Activated B cell treated with CpG ODN at 0.5 μM for 24 hours (primary cell): ENCODE data around the gene TMEM95. TPM values are rescaled to one million over a fixed set of nuclear protein-coding genes. Genes with fewer than 3 reads are reported as not detected.

ENCODE experiments used
- ATAC-seq: fragments of 200-7000 bp; cut with Tn5 transposase; one replicate; pipeline ENCODE4 v1.10.0; 2021; ENCODE audit warnings: low read depth, mild to moderate bottlenecking, moderate library complexity
- CTCF ChIA-PET: fragments of 350-600 bp; sonication (Branson Sonifier 250); formaldehyde crosslinking; loops from one replicate; lab custom pipeline; 2021; ENCODE audit warnings: antibody characterized with exemption; lab: Charles Lee
- POLR2A ChIA-PET: fragments of 350-600 bp; sonication (Branson Sonifier 250); formaldehyde crosslinking; loops from one replicate; lab custom pipeline; 2021; ENCODE audit warnings: antibody characterized with exemption; lab: Charles Lee
- DNase-seq: peaks from one replicate; pipeline ENCODE4 v3.0.0; 2022
- H3K27ac Mint-ChIP-seq: one replicate; pipeline ENCODE4 v1.8.0; 2020; ENCODE audit warnings: mixed read lengths
- H3K27me3 Mint-ChIP-seq: one replicate; pipeline ENCODE4 v1.8.0; 2021; ENCODE audit warnings: mixed read lengths
- H3K36me3 Mint-ChIP-seq: one replicate; pipeline ENCODE4 v1.8.0; 2021; ENCODE audit warnings: low read depth, mixed read lengths
- H3K4me1 Mint-ChIP-seq: one replicate; pipeline ENCODE4 v1.8.0; 2021; ENCODE audit warnings: mixed read lengths
- H3K4me3 Mint-ChIP-seq: one replicate; pipeline ENCODE4 v1.8.0; 2020; ENCODE audit warnings: mild to moderate bottlenecking, mixed read lengths
- H3K9me3 Mint-ChIP-seq: one replicate; pipeline ENCODE4 v1.8.0; 2020; ENCODE audit warnings: mixed read lengths
- CTCF ChIP-seq: fragments of 200-600 bp; IDR thresholded peaks from one replicate; pipeline ENCODE4 v1.8.0; 2022; ENCODE audit warnings: antibody characterized with exemption, mild to moderate bottlenecking
- intact Hi-C: fragments of 100-400 bp; cut with micrococcal nuclease; formaldehyde crosslinking; loops from one replicate; pipeline ENCODE4 v1.15.1; 2024
- total RNA-seq: library from RNA; stranded (reverse); gene quantifications from 2 replicates; pipeline ENCODE4 v1.2.3, GENCODE V29; 2022

TMEM95 gene
- total RNA-seq, 1 donor from 2014 or later = not detected

DNA sequence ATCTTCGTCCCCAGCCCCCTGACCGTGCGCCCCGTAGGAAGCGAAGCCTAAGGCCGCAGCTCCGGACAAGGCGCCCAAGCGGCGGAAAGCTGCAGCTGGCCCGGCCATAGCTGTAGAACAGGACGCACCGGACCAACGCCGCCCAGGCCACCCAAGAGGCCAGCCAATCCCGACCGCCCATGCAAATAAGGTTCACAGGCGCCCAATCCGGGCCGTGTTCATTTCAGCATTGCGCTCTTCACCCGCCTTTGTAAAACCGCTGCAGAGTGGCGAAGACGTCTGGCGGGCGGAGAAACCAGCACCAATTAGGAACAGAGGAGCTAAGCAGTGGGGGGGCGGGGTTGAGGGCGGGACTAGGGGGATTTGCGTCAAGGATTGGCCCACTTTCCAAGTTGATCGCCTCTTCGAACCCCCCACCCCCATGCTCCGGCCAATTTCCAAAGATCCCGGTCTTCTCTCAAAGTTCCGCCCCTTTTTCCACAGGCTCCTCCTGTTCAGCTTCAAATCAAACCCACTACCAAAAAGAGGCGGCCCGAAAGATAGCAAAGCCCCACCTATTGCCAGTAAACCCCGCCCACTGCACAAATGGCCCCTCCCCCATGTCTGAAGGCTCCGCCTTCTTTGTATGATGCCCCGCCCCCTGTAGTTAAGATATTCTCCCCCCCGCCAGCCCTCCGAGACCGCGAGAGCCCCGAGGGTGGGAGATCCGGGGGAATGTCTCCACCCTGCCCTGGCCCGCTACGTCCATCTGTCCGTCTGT lies 49.2 kb downstream of the TMEM95 start, which contains the start of gene TMEM256:
Gene TMEM256, minus strand, starts transcription at position 121 of the 760 bp plus-strand sequence. Its CDS starts 13 bp downstream, at position 108.
- CTCF ChIA-PET = interaction anchor here (1.0 to 1.6 kb wide), 4 partner anchors 10 to 48 kb away, joined by 3 to 9 read pairs (median 3); partner anchors contain the start of genes PLSCR3 and TMEM102
- POLR2A ChIA-PET = interaction anchor here (0.5 to 2.9 kb wide), 37 partner anchors 8 to 769 kb away, joined by 3 to 40 read pairs (median 5); partner anchors contain the start of genes ACAP1, FGF11, FXR2 and GPS2
- intact Hi-C loops = loop anchor here (1.0 kb wide), 7 partner anchors 10 to 97 kb away; partner anchors contain the start of genes EIF5A, KCTD11, PLSCR3 and POLR2A
- H3K9me3 Mint-ChIP-seq = no peaks in the 10 kb centered on the region
- H3K4me3 Mint-ChIP-seq = peak within 1 kb of the TSS; percentile 97
- peaks cover 10% of the 10 kb centered on the region for H3K36me3 Mint-ChIP-seq
- DNase-seq = peak; percentile 82
- no peak for TF ChIP-seq CTCF
- peak within 1 kb of the TSS; percentile 94 for H3K27ac Mint-ChIP-seq
- H3K4me1 Mint-ChIP-seq = peaks cover 16% of the 10 kb centered on the region
- H3K27me3 Mint-ChIP-seq = peaks cover 12% of the 10 kb centered on the region
- peak; percentile 89 for ATAC-seq

DNA sequence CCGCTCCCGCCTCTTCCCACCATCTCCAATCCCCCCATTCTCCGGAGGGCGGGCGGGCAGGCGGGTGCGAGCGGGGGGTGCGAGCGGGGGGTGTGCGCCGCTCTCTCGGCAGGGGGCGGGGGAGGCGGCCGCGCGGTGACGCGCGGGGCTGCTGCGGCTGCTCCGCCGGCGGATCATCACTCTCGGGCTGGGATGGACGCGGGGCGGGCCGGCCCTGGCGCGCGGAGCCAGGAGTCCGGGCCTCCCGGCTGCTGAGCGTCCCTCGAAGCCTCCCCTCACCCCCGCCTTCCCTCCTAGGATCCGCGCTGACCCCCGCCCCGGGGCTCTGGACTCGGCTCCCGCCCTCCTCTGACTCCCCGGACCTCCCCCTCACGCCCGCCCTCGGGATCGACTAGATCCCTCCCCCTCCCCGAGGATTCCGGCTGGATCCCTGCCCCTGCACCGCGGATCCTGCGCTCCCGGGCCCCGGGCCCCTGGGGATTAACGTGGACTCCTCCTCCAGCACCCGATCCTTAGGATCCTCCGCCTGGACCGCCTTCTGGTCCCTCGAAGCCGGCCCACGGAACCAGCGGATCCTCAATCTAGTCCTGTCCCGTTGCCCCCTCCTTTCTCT lies 49.9 kb downstream of the TMEM95 start:
- POLR2A ChIA-PET = interaction anchor here (0.6 to 2.9 kb wide), 31 partner anchors 9 to 768 kb away, joined by 3 to 40 read pairs (median 5); partner anchors contain the start of genes ACAP1, FGF11, FXR2 and MPDU1
- ATAC-seq (peak; percentile 26), DNase-seq (no peak)
- no peak for TF ChIP-seq CTCF
- Mint-ChIP-seq H3K27ac (peak overlapping the region; percentile 94), H3K27me3 (peaks cover 16% of the 10 kb centered on the region), H3K4me1 (peaks cover 16% of the 10 kb centered on the region), H3K36me3 (peaks cover 8% of the 10 kb centered on the region), H3K9me3 (no peaks in the 10 kb centered on the region), H3K4me3 (peak overlapping the region; percentile 97)
- intact Hi-C loops = loop anchor here (1.0 kb wide), 7 partner anchors 11 to 98 kb away; partner anchors contain the start of genes EIF5A, KCTD11, PLSCR3 and POLR2A
- CTCF ChIA-PET = interaction anchor here (1.0 to 1.6 kb wide), 4 partner anchors 11 to 49 kb away, joined by 3 to 9 read pairs (median 3); partner anchors contain the start of genes PLSCR3 and TMEM102

DNA sequence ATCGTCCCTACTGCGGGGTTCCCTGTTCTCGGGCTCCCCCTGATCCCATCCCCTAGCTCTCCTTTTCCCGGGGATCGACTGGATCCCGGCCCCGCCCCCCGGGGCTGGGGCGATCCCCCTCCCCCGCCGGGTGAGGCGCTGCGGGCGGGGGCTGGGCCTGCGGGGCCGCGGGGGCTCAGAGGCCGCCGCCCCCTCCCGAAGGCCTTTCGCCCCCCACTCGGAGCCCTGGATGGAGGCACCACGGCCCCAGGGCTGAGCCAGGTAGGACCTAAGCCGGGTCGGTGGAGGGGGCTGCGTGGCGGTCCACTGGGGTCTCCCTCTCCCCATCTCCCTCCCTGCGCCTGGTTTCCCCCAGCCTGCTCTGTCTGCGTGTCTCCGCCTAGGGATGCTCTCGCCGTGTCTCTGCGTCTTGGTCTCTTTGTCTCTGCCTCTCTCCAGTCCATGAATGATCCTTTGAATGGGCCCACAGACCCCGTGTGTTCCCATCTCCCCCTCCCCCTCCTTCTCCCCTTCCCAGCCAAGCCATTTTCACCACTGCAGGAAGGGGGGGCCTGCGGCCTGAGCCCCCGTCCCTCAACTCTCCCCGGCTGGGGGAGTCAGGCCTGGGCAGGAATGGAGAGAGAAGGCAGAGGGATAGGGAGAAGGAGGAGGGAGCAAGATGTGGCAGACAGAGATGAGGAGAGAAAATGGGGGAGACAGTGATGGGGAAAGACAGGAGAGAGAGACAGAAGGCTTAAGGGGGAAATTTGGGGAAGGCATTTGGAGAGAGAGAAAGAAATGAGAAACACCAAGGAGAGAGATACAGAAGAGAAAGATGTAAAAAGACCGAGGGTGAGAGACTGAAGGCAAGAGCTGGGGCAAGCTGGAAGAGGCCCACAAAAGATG lies 50.6 kb downstream of the TMEM95 start:
- Mint-ChIP-seq H3K4me3 (peak overlapping the region; percentile 81), H3K36me3 (peaks cover 8% of the 10 kb centered on the region), H3K9me3 (no peaks in the 10 kb centered on the region), H3K4me1 (peaks cover 16% of the 10 kb centered on the region), H3K27me3 (peaks cover 18% of the 10 kb centered on the region), H3K27ac (peak overlapping the region; percentile 42)
- ATAC-seq = no peak
- intact Hi-C loops = no loop called here
- DNase-seq = no peak
- TF ChIP-seq CTCF = no peak
- CTCF ChIA-PET = no interaction called here
- POLR2A ChIA-PET = interaction anchor here (1.4 to 2.9 kb wide), 3 partner anchors 10 to 30 kb away, joined by 5 to 29 read pairs (median 5); partner anchors contain the start of genes PLSCR3 and TMEM102

DNA sequence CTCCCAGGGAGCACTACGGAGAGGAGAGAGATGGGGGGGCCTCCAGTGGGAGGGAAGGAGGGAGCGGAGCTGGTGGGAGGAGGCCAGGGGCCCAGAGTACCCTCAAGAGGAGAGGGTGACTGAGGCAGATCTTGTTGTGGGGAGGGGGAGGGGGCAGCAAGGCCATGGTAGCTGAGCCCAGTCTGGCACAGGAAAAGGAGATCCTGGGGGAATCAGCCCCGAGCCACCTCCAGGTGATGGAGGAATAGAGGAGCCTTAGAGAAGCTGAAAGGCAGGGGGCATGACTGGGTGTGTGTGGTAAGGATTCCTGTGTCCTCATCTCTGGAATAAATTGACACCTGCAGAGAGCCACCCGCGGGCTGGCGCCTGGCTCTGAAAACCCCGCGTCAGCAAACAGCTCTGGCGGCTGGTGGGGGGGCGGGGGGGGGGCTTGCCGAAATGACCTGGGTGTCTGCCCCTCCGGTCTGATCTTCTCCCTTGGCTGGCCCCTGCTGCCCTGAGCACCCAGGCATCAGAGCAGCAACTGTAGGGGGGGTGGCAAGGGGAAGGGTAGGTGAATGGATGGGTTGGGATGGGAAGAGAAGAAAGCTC lies 51.4 kb downstream of the TMEM95 start:
- H3K36me3 Mint-ChIP-seq = peaks cover 8% of the 10 kb centered on the region
- CTCF ChIA-PET = no interaction called here
- ATAC-seq (no peak), DNase-seq (no peak)
- H3K4me1 Mint-ChIP-seq = peaks cover 16% of the 10 kb centered on the region
- intact Hi-C loops = no loop called here
- no peaks in the 10 kb centered on the region for H3K9me3 Mint-ChIP-seq
- peaks cover 18% of the 10 kb centered on the region for H3K27me3 Mint-ChIP-seq
- POLR2A ChIA-PET = interaction anchor here (0.6 to 1.5 kb wide), 3 partner anchors 11 to 682 kb away, joined by 4 to 5 read pairs (median 5); partner anchors contain the start of gene PLSCR3
- no peak overlapping the region for H3K27ac Mint-ChIP-seq
- no peak for TF ChIP-seq CTCF
- peak overlapping the region; percentile 71 for H3K4me3 Mint-ChIP-seq

Other genes starting within 250 kb of the TMEM95 start
- gene ASGR2, start 240.3 kb upstream of the TMEM95 start, total RNA-seq = not detected in 2 replicates
- not detected in 2 replicates for gene ASGR1, start 175.8 kb upstream of the TMEM95 start, total RNA-seq
- 3.9 and 5.0 TPM in 2 replicates for gene DLG4, start 135.3 kb upstream of the TMEM95 start, total RNA-seq
- 438 and 469 TPM in 2 replicates for gene ACADVL, start 135.2 kb upstream of the TMEM95 start, total RNA-seq
- gene DVL2, start 120.6 kb upstream of the TMEM95 start, total RNA-seq = 56.1 and 64.6 TPM in 2 replicates
- 45.5 and 46.6 TPM in 2 replicates for gene PHF23, start 115.7 kb upstream of the TMEM95 start, total RNA-seq
- 291 and 325 TPM in 2 replicates for gene GABARAP, start 112.7 kb upstream of the TMEM95 start, total RNA-seq
- 165 and 168 TPM in 2 replicates for gene CTDNEP1, start 103.4 kb upstream of the TMEM95 start, total RNA-seq
- gene ELP5, start 102.9 kb upstream of the TMEM95 start, total RNA-seq = 49.2 and 53.6 TPM in 2 replicates
- 1.1 and 1.8 TPM in 2 replicates for gene CLDN7, start 92.7 kb upstream of the TMEM95 start, total RNA-seq
- not detected in 2 replicates for gene SLC2A4, start 73.4 kb upstream of the TMEM95 start, total RNA-seq
- gene YBX2, start 60.5 kb upstream of the TMEM95 start, total RNA-seq = 0.16 TPM in 1 of 2 replicates, not detected in the other
- gene EIF5A, start 47.5 kb upstream of the TMEM95 start, total RNA-seq = 656 and 664 TPM in 2 replicates
- 105 and 115 TPM in 2 replicates for gene GPS2, start 39.8 kb upstream of the TMEM95 start, total RNA-seq
- 52.8 and 60.1 TPM in 2 replicates for gene NEURL4, start 25.8 kb upstream of the TMEM95 start, total RNA-seq
- 298 and 328 TPM in 2 replicates for gene ACAP1, start 18.6 kb upstream of the TMEM95 start, total RNA-seq
- 7.2 and 7.8 TPM in 2 replicates for gene KCTD11, start 3.0 kb upstream of the TMEM95 start, total RNA-seq
- 3.5 and 5.8 TPM in 2 replicates for gene TNK1, start 25.9 kb downstream of the TMEM95 start, total RNA-seq
- 31.7 and 35.2 TPM in 2 replicates for gene PLSCR3, start 39.4 kb downstream of the TMEM95 start, total RNA-seq
- gene TMEM256, start 48.9 kb downstream of the TMEM95 start, total RNA-seq = 98.2 and 117 TPM in 2 replicates
- gene NLGN2, start 52.7 kb downstream of the TMEM95 start, total RNA-seq = 0.66 and 1.1 TPM in 2 replicates
- not detected in 2 replicates for gene SPEM1, start 65.2 kb downstream of the TMEM95 start, total RNA-seq
- not detected in 2 replicates for gene SPEM2, start 70.5 kb downstream of the TMEM95 start, total RNA-seq
- not detected in 2 replicates for gene SPEM3, start 73.7 kb downstream of the TMEM95 start, total RNA-seq
- gene TMEM102, start 80.3 kb downstream of the TMEM95 start, total RNA-seq = 13.4 and 14.8 TPM in 2 replicates
- gene FGF11, start 84.4 kb downstream of the TMEM95 start, total RNA-seq = 1.3 and 2.8 TPM in 2 replicates
- gene CHRNB1, start 89.9 kb downstream of the TMEM95 start, total RNA-seq = 5.9 and 6.0 TPM in 2 replicates
- gene ZBTB4, start 124.5 kb downstream of the TMEM95 start, total RNA-seq = 28.8 and 30.5 TPM in 2 replicates
- not detected in 2 replicates for gene SLC35G6, start 126.3 kb downstream of the TMEM95 start, total RNA-seq
- gene POLR2A, start 129.2 kb downstream of the TMEM95 start, total RNA-seq = 148 and 162 TPM in 2 replicates
- gene TNFSF12, start 193.9 kb downstream of the TMEM95 start, total RNA-seq = 25.2 and 30.7 TPM in 2 replicates
- 14.4 and 15.3 TPM in 2 replicates for gene TNFSF13, start 203.6 kb downstream of the TMEM95 start, total RNA-seq
- 49.6 and 55.8 TPM in 2 replicates for gene SENP3, start 206.8 kb downstream of the TMEM95 start, total RNA-seq
- 7.2 and 7.8 TPM in 2 replicates for gene CD68, start 224.5 kb downstream of the TMEM95 start, total RNA-seq
- 50.7 and 58.9 TPM in 2 replicates for gene MPDU1, start 228.7 kb downstream of the TMEM95 start, total RNA-seq
- 0.24 and 0.64 TPM in 2 replicates for gene SOX15, start 234.9 kb downstream of the TMEM95 start, total RNA-seq